Measurements from ENCODE around the gene WNT1. TPM values are rescaled to one million over a fixed set of nuclear protein-coding genes. Genes with fewer than 3 reads are reported as not detected.

WNT1 gene
- total RNA-seq, 1 experiment from 2014 or later = not detected

DNA sequence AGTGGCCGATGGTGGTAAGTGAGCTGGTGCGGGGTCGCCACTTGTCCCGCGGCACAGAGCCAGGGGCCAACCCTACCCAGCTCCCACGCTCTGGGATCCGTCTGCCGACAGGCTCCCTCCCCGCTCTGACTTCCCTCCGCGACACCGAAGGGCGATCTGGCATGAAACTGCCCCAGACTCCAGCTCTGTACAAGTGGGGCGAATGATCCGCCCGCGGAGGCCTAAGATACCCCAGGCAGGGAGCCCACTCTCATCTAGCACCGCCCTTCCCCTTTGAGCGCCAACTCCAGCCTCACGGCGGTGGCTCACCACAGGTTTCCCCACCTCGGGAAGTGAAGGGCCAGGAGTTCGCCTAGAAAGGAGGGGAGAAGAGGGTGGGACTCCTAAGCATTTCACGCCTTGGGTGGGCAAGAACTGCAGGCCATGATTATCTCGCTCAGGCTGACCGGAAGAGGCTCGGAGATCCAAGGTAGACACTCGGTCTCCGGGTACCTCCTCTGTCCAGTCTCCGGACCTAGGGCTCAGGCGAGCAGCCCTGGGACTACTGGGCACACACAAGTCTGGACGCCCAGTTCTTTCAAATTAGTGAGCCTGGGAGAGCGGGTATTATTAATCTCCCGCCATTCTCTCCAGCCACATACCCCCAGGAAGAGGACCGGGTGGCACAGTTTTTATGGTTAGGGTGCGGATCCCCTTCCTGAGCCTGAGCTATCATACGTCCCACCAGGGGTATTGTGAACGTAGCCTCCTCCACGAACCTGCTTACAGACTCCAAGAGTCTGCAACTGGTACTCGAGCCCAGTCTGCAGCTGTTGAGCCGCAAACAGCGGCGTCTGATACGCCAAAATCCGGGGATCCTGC lies 849 bp downstream of the WNT1 start:
- Mint-ChIP-seq H3K4me1 (ENCODE audit: low read depth, unreplicated experiment) (peaks cover 17% of the 10 kb centered on the region), H3K9me3 (ENCODE audit: unreplicated experiment) (no peaks in the 10 kb centered on the region), H3K27me3 (ENCODE audit: insufficient read depth, unreplicated experiment) (peaks cover 28% of the 10 kb centered on the region), H3K36me3 (ENCODE audit: insufficient read depth, unreplicated experiment) (peaks cover 22% of the 10 kb centered on the region), H3K27ac (ENCODE audit: unreplicated experiment) (no peak overlapping the region), H3K4me3 (ENCODE audit: unreplicated experiment) (peak overlapping the region; percentile 80)
- H3K9me3 ChIP-seq = no peaks in the 10 kb centered on the region
- ChIA-PET POLR2A (interaction anchor here (1.1 kb wide), 1 partner anchor 21 kb away, joined by 4 read pairs; the partner anchor contains the start of gene ARF3), CTCF (interaction anchor here (0.6 to 7.8 kb wide), 12 partner anchors 7 to 418 kb away, joined by 3 to 90 read pairs (median 8); partner anchors contain the start of genes ARF3, DDN and WNT10B)
- H3K36me3 ChIP-seq (ENCODE audit: control insufficient read depth, insufficient read depth, low read length) = no peaks in the 10 kb centered on the region
- no peak for DNase-seq
- H3K27me3 ChIP-seq (replicated peaks; ENCODE audit: control insufficient read depth, insufficient read depth, low read length) = peaks cover 14% of the 10 kb centered on the region
- H3K4me1 ChIP-seq = peaks cover 23% of the 10 kb centered on the region
- TF ChIP-seq, protein P1, sequence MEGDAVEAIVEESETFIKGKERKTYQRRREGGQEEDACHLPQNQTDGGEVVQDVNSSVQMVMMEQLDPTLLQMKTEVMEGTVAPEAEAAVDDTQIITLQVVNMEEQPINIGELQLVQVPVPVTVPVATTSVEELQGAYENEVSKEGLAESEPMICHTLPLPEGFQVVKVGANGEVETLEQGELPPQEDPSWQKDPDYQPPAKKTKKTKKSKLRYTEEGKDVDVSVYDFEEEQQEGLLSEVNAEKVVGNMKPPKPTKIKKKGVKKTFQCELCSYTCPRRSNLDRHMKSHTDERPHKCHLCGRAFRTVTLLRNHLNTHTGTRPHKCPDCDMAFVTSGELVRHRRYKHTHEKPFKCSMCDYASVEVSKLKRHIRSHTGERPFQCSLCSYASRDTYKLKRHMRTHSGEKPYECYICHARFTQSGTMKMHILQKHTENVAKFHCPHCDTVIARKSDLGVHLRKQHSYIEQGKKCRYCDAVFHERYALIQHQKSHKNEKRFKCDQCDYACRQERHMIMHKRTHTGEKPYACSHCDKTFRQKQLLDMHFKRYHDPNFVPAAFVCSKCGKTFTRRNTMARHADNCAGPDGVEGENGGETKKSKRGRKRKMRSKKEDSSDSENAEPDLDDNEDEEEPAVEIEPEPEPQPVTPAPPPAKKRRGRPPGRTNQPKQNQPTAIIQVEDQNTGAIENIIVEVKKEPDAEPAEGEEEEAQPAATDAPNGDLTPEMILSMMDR (IDR thresholded peaks at IDR 0.05; ENCODE audit: insufficient read depth in 1 of 2, low read depth in 1 of 2, low read length in 1 of 2, severe bottlenecking in 1 of 2, unreplicated experiment in 1 of 2) = no peak
- intact Hi-C loops (cut with micrococcal nuclease; ENCODE audit: unreplicated experiment) = loop anchor here (2.0 to 5.0 kb wide), 3 partner anchors 22 to 126 kb away; partner anchors contain the start of genes ARF3 and DDX23
- no TSS peak for BruUV-seq (replicated peaks)
- H3K4me3 ChIP-seq (ENCODE audit: low read depth, low read length) = peak overlapping the region; percentile 48

GRCh38 chr12:48979602-48980388 lies 1.7 kb downstream of the WNT1 start:
- DNase-seq = no peak
- Mint-ChIP-seq H3K9me3 (ENCODE audit: unreplicated experiment) (no peaks in the 10 kb centered on the region), H3K27ac (ENCODE audit: unreplicated experiment) (no peak overlapping the region), H3K4me3 (ENCODE audit: unreplicated experiment) (peak overlapping the region; percentile 80), H3K27me3 (ENCODE audit: insufficient read depth, unreplicated experiment) (peaks cover 27% of the 10 kb centered on the region), H3K4me1 (ENCODE audit: low read depth, unreplicated experiment) (peaks cover 17% of the 10 kb centered on the region), H3K36me3 (ENCODE audit: insufficient read depth, unreplicated experiment) (peaks cover 23% of the 10 kb centered on the region)
- ChIA-PET CTCF (interaction anchor here (0.6 to 7.8 kb wide), 21 partner anchors 8 to 418 kb away, joined by 3 to 90 read pairs (median 5); partner anchors contain the start of genes ARF3, DDN, FKBP11 and RHEBL1), POLR2A (no interaction called here)
- TF ChIP-seq, protein P1 (IDR thresholded peaks at IDR 0.05; ENCODE audit: insufficient read depth in 1 of 2, low read depth in 1 of 2, low read length in 1 of 2, severe bottlenecking in 1 of 2, unreplicated experiment in 1 of 2) = no peak
- Histone ChIP-seq H3K27me3 (replicated peaks; ENCODE audit: control insufficient read depth, insufficient read depth, low read length) (peaks cover 14% of the 10 kb centered on the region), H3K4me1 (peaks cover 23% of the 10 kb centered on the region), H3K36me3 (ENCODE audit: control insufficient read depth, insufficient read depth, low read length) (no peaks in the 10 kb centered on the region), H3K4me3 (ENCODE audit: low read depth, low read length) (peak overlapping the region; percentile 48), H3K9me3 (no peaks in the 10 kb centered on the region)
- intact Hi-C loops (cut with micrococcal nuclease; ENCODE audit: unreplicated experiment) = loop anchor here (1.0 to 5.0 kb wide), 5 partner anchors 8 to 127 kb away; partner anchors contain the start of genes ARF3, DDX23 and WNT10B
- no TSS peak for BruUV-seq (replicated peaks)
